HG03095 (cell line): ENCODE data around the gene EVA1A.

Source experiments
- ATAC-seq: cut with Tn5 transposase; IDR thresholded peaks from one replicate; pipeline ENCODE4 v1.9.1; 2021; ENCODE audit warnings: moderate library complexity; ENCODE audit not compliant: unreplicated experiment

The EVA1A gene

GRCh38 chr2:75592030-75592429 is 31.3 kb upstream of the EVA1A start:
- ATAC-seq = no peak

- ATAC-seq = no peak
These were observed 28.8 kb upstream of the EVA1A start for GRCh38 chr2:75589391-75590105.

DNA sequence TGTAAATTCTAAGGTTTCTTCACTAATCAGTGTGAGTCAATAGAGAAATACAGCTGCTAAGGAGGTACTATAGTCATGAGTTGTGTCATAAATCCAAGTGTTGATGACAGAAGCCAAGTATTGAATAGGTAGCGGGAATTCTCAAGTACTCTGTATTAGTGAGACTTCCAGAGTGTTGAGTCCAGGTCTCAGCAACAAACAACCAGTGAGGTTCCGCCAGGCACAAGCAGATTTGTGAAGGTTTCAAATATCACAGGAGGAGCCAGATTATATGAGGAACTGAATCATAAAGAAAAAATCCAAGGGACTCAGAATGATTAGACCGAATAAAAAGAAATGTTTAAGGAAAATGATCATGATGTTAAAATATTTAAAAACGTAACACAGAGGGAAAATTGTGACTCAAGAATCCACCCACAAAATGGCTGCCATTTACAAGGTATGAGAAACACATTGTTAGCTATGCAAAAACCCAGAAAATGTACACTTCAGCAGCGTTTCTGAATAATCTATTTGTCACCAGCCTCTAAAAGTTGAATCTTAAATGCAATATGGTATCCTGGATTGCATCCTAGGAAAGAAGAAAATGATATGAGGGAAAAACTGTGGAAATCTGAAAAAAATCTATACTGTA is 27.3 kb upstream of the EVA1A start:
- ATAC-seq = no peak

DNA sequence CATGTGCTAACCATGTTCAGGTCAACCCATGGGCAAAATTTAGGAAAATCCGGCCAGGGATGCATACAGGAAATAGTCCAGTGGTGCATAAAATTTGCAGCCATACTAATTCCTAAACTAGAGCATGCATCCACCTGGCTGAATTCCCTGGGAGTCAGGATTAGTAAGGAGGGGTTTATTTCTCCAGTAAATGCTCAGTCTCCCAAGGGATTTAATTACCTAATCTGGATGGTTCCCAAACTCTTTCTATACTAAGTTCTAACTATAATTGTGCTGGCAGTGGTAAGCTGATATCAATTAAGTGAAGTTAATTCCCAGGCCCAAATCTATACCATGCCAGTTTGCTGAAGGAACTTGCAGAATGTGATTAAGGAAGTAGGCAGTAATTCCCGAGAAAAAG is 26.2 kb upstream of the EVA1A start:
- ATAC-seq = no peak

GRCh38 chr2:75582840-75583239 is 22.1 kb upstream of the EVA1A start:
- ATAC-seq = no peak

DNA sequence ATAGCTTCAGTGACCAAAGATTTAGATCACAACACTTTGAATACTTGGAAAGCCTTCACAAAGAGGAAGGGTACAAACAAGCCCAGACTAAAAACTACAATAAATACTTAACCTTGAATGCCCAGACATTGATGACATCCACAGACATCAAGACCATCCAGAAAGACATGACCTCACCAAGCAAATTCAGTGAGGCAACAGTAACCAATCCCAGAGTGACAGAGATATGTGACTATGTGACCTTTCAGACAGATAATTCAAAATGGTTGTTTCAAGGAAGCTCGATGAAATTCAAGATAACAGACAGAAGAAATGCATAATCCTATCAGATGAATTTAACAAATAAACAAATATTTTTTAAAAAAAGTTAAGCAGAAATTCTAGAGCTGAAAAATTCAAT is 19.9 kb upstream of the EVA1A start:
- no peak for ATAC-seq

DNA sequence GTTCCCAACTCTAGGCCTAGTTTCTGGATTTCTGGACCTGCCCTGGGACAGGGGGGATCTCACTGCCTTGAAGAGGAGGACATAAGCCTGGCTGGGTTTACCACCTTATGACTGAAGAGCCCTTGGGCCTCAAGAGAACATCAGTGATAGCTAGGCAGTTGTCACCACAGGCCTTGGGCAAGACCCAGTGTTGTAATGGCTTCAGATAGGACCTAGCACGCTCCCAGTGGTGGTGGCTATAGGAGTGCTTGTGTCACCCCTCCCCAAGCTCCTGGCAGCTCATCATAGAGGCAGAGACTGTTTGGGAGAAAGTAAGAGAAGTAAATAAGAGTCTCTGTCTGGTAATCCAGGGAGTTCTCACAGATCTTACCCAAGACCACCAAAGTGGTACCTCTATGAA is 19.4 kb upstream of the EVA1A start:
- ATAC-seq = no peak

DNA sequence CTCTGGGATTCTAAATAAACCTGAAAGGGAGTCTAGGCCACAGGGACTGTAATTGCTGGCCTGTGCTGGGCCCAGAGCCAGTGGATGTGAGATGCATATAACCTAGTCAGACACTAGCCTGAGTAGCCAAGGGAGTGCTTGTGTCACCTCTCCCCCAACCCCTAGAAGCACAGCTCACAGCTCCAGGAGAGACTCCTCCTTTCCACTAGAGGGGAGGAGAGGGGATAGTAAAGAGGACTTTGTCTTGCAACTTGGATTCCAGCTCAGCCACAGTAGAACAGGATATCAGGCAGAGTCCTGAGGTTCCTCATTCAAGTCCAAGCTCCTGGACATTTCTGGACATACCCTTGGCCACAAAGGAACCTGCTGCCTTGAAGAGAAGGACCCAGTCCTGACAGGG is 18.4 kb upstream of the EVA1A start:
- ATAC-seq = no peak

DNA sequence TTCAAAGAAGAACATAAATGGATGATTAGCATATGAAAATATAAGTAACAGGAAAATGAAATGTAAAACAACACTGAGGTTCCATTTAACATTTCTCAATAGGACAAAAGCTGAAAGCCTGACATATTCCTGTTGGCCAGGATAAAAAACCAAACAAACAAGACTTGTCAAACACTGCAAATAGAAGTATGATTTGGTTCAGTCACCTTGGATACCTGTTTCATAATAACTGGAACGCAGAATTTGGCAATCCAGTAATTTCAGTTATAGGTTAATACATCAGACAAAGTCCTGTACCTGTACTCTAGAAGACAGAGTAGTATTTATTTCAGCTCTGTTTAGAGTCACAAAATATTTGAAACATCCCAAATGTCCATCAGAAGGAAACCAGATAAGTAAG is 16.5 kb upstream of the EVA1A start:
- ATAC-seq = no peak

DNA sequence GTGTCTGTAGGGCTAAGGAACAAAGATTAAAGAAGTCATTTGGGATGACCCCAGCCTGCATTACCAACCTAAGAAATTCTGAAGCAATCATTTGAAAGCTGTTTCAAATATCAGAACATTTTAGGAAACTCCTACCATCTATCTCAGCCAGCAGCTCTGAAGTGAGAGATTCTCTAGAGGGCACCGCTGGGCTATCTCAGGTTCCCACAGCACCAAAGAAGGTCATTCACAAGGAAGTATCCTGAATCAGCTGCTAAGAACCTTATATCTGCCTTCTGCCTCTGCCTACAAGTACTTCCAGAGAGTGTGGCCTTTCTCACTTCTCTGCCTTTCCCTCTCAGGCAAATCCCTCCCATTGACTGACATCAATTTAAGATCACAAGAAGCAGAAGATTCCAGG is 13.4 kb upstream of the EVA1A start:
- no peak for ATAC-seq

GRCh38 chr2:75573145-75573878 is 12.6 kb upstream of the EVA1A start:
- ATAC-seq = no peak

DNA sequence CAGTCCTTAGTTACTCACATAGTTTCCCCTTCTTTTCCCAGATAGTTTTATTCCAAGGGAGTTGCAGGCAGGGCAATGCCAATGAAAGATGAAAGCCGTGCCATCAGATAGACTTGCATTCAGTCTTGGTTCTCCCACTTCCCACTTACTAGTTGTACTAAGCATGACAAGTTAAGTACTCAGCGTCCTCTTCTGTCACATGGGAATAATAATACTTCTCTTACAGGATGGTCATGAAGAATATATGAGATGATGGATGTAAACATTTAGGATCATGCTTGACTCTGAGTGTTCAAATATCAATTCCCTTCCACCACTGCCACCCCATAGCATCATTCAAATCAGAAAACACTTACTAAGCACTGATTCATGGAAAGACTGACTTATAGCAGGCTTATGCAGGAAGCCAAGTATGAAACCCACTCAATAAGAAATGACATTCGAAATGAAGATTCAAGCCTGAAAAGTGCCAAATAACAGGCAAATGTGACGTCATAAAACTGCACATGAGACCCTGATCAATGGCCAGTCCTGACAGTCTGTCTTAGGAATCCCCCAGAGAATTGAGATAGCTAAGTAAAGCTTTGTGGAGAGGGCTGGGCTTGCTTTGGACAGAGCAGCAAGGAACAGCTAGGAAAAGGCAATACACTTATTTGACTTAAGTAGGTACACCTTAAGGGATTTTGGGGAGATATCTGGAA is 11.1 kb upstream of the EVA1A start:
- no peak for ATAC-seq

DNA sequence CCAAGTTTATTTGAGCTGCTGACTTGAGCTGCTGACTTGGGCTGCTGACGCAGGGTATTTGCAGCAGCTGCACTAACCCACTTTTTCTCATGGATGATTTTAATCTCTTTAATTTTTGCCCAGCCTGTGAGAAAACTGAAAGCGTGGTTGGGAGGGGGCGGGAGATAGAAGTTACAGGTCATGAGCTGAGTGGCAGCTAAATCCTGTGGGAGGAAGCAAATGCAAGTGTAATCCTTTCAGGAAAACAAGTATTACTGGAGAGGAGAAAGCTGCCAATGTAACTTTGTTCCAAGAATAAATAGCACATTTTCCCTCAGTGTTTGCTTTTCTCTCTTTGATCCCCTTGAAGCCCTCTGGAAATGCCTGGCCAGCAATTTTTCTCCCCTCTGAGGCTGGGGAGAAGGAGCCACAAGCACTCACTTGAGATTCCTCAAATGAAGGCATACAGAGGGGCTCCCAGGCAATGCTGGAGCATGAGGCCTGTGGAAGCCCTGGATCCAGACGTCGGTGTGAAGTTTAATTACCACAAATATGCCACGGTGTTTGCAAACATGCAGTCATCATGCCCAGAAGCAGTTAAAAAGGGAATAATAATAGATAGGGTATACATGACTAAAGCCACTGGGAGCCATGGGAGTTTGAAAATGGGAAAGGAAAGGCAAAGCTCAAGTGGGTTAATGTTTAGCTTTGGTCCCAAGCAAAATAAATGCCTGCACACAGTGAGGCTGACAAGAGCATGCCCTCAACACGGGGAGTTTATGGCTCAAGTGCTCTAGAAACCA is 10.4 kb upstream of the EVA1A start:
- ATAC-seq = no peak

GRCh38 chr2:75570024-75570947 is 9.5 kb upstream of the EVA1A start:
- ATAC-seq = no peak

DNA sequence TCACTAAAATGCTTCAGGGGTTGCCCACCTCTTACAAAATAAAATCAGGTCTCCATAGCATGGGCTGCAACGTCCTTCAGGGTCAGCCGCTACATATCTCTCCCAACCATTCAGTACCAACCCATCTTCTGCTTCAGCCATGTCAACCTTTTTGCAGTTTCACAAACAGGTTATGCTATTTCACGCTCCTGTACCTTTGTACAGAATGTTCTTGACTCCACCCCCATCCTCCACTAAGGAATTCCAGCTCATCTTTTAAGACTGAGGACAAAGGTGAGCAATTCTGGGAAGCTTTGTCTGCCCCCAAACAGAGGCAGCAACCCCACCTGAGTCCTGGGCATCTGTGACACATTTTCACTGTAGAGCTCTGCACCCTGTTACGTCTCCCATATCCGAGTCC is 8.8 kb upstream of the EVA1A start:
- ATAC-seq = no peak

DNA sequence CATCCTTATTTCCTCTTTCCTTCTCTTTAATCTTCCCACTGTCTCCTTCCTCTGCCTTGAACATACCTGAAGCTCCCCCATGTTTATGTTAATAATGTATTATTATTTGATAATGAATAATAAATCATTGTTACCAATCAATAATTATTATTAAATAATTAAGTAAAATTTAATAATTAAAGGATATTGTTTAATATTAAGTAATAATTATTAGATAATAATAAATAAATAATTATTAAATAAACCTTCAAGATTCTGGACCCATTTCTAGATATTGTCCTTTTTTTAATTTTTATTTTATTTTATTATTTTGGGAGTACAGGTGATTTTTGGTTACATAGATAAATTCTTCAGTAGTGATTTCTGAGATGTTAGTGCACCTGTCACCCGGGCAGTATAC is 7.4 kb upstream of the EVA1A start:
- ATAC-seq = no peak

- ATAC-seq = no peak
These were observed 5.0 kb upstream of the EVA1A start for GRCh38 chr2:75565472-75566462.

DNA sequence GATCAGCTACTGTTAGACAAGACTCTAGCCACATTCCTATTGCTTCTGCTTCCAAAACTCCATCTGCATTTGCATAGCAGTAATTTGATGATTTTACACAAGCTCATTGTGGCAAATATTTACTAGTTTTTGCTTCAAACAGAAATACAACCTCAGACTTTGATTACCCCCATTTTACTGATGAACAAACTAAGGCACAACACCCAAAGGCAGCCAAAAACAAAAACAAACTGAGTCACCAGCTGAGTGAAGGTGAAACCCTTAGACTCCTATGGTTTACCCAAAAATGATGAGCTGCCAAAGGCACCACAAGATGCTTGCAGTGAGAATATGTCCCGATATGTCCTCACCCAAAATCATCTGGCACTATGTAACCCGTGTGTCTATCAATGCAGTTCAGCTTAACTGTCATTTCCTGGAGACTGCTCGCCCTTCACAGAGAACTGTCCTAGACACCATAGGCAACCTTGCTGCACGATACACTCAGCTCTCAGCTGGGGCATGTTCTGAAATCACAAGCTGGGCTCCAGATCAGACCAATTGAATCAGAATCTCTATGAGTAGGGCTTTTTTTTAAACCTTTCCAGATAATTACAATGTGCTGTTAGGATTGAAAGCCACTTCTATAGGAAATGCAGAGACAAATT is 4.1 kb upstream of the EVA1A start:
- no peak for ATAC-seq
